Esophagus muscularis mucosa (tissue), 4 donors: ENCODE results near the gene OGFOD3.

Source experiments
- EP300 ChIP-seq: sonication (generic); formaldehyde crosslinking; IDR thresholded peaks from one replicate; pipeline ENCODE4 v1.6.1; 2017; ENCODE audit warnings: antibody characterized with exemption
- POLR2A ChIP-seq: fragments of 450-650 bp; IDR thresholded peaks from one replicate; pipeline ENCODE4 v1.6.1; 2017; ENCODE audit warnings: antibody characterized with exemption, moderate library complexity, mild to moderate bottlenecking, low read depth
- TF ChIP-seq, protein P1 (sequence below), 3 experiments: fragments of 200-600 bp in 2 of 3; fragments of 450-650 bp in 1 of 3; sonication (generic) in 2 of 3; IDR thresholded peaks; one replicate each; pipeline ENCODE4 v1.5.1; 2017 to 2019; ENCODE audit warnings: antibody characterized with exemption in 3 of 3, mild to moderate bottlenecking in 2 of 3, moderate library complexity in 1 of 3

DNA sequence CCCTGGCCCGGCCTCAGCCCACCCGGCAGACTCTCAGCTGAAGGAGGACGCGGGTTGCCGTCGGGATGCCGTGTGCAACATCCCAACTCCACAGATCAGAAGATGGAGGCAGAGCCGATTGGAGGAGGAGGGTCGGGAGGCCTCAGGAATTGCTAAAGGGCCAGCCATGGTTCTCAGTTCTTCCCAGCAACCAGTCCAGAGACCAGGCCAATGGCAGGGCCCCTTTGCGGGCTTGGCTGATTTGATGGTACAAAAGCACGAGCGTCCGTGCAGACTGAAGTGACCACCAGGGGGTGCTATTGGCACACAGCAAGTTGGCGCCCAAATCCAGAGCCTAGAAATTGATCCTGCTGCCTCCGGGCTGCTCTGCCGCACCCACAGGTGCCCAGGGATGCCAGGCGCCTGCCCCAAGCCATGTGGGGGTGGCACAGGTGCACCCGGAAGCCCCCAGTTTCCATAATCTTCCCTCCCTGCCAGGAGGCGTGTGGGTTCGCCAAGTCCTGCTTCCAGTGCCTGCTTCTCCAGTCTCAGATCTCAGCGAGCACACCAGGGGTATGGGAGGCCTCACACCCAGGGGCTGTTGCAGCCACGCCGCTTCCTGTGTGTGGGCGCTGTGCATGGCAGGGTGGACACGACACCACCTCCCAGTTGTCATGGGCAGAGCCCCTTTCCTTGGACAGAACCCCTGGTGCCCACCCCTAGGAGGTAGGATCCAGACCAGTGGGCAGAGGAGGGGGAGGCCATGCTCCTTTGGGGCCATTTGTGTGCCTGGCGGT lies 66.5 kb downstream of the OGFOD3 start:
- TF ChIP-seq, protein P1, sequence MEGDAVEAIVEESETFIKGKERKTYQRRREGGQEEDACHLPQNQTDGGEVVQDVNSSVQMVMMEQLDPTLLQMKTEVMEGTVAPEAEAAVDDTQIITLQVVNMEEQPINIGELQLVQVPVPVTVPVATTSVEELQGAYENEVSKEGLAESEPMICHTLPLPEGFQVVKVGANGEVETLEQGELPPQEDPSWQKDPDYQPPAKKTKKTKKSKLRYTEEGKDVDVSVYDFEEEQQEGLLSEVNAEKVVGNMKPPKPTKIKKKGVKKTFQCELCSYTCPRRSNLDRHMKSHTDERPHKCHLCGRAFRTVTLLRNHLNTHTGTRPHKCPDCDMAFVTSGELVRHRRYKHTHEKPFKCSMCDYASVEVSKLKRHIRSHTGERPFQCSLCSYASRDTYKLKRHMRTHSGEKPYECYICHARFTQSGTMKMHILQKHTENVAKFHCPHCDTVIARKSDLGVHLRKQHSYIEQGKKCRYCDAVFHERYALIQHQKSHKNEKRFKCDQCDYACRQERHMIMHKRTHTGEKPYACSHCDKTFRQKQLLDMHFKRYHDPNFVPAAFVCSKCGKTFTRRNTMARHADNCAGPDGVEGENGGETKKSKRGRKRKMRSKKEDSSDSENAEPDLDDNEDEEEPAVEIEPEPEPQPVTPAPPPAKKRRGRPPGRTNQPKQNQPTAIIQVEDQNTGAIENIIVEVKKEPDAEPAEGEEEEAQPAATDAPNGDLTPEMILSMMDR (IDR thresholded peaks at IDR 0.05) = peak; percentile 91 to 95 (median 94)
- TF ChIP-seq POLR2A (no peak), EP300 (no peak)
